WTC11 (cell line): Measurements from ENCODE around the gene OR10A6. TPM values are rescaled to one million over a fixed set of nuclear protein-coding genes. Genes with fewer than 3 reads are reported as not detected.

Experiments
- ATAC-seq: fragments of 200-7000 bp; cut with Tn5 transposase; 2 replicates; pipeline ENCODE4 v1.10.0; 2021; ENCODE audit warnings: mild to moderate bottlenecking, moderate library complexity
- CTCF ChIA-PET: fragments of 300-600 bp; sonication (Branson Sonifier 250); formaldehyde crosslinking; loops from one replicate; lab custom pipeline; 2021; ENCODE audit warnings: antibody characterized with exemption; lab: Charles Lee
- POLR2A ChIA-PET: fragments of 350-600 bp; sonication (Branson Sonifier 250); formaldehyde crosslinking; loops from one replicate; lab custom pipeline; 2021; ENCODE audit warnings: antibody characterized with exemption; lab: Charles Lee
- DNase-seq: peaks from one replicate; pipeline ENCODE4 v3.0.0; 2021; ENCODE audit warnings: low spot score
- H3K27ac Mint-ChIP-seq: 2 replicates; pipeline ENCODE4 v1.8.0; 2021; ENCODE audit warnings: mixed read lengths
- H3K27me3 Mint-ChIP-seq: 2 replicates; pipeline ENCODE4 v1.8.0; 2021; ENCODE audit warnings: low read depth, mild to moderate bottlenecking, moderate library complexity, mixed read lengths
- H3K36me3 Mint-ChIP-seq: 2 replicates; pipeline ENCODE4 v1.8.0; 2021; ENCODE audit warnings: mixed read lengths
- H3K4me1 Mint-ChIP-seq: 2 replicates; pipeline ENCODE4 v1.8.0; 2022; ENCODE audit warnings: mixed read lengths
- H3K4me3 Mint-ChIP-seq: 2 replicates; pipeline ENCODE4 v1.8.0; 2021; ENCODE audit warnings: mild to moderate bottlenecking, moderate library complexity, mixed read lengths
- H3K9me3 Mint-ChIP-seq: 2 replicates; pipeline ENCODE4 v1.8.0; 2021; ENCODE audit warnings: mixed read lengths
- ATF6 ChIP-seq: sonication (generic); formaldehyde crosslinking; IDR thresholded peaks from 2 replicates; pipeline ENCODE4 v1.8.1; 2023; ENCODE audit warnings: mild to moderate bottlenecking, missing genetic modification reagents
- ELF4 ChIP-seq: sonication (generic); formaldehyde crosslinking; IDR thresholded peaks from 2 replicates; pipeline ENCODE4 v1.8.1; 2022; ENCODE audit warnings: low read depth, mild to moderate bottlenecking, moderate library complexity, missing genetic modification reagents
- GABPB1 ChIP-seq: sonication (generic); formaldehyde crosslinking; IDR thresholded peaks from 2 replicates; pipeline ENCODE4 v1.8.1; 2023; ENCODE audit warnings: mild to moderate bottlenecking, missing genetic modification reagents
- KAT7 ChIP-seq: sonication (generic); formaldehyde crosslinking; IDR thresholded peaks from 2 replicates; pipeline ENCODE4 v1.8.1; 2023; ENCODE audit warnings: missing genetic modification reagents, mild to moderate bottlenecking, borderline replicate concordance
- NR2C2 ChIP-seq: sonication (generic); formaldehyde crosslinking; IDR thresholded peaks from 2 replicates; pipeline ENCODE4 v1.8.0; 2022; ENCODE audit warnings: mild to moderate bottlenecking, missing genetic modification reagents
- TP53 ChIP-seq: sonication (generic); formaldehyde crosslinking; IDR thresholded peaks from 2 replicates; pipeline ENCODE4 v1.8.1; 2023; ENCODE audit warnings: mild to moderate bottlenecking, missing genetic modification reagents
- ZBTB21 ChIP-seq: sonication (generic); formaldehyde crosslinking; IDR thresholded peaks from 2 replicates; pipeline ENCODE4 v1.8.1; 2023; ENCODE audit warnings: mild to moderate bottlenecking, missing genetic modification reagents, borderline replicate concordance
- total RNA-seq: library from RNA; stranded (reverse); gene quantifications from 3 replicates; pipeline ENCODE4 v1.2.3, GENCODE V29; 2021
- TF ChIP-seq, protein P1 (sequence below): sonication (generic); formaldehyde crosslinking; IDR thresholded peaks from 2 replicates; pipeline ENCODE4 v1.8.0; 2023; ENCODE audit warnings: missing genetic modification reagents, mild to moderate bottlenecking, borderline replicate concordance
- TF ChIP-seq, protein P2 (sequence below): fragments of 250-450 bp; sonication (Bioruptor Pico); IDR thresholded peaks from 2 replicates; pipeline ENCODE4 v1.9.0; 2021; ENCODE audit warnings: mild to moderate bottlenecking
- TF ChIP-seq, protein P3 (sequence below): sonication (generic); formaldehyde crosslinking; IDR thresholded peaks from 2 replicates; pipeline ENCODE4 v1.8.0; 2022; ENCODE audit warnings: mild to moderate bottlenecking, missing genetic modification reagents
- TF ChIP-seq, protein P4 (sequence below): sonication (generic); formaldehyde crosslinking; IDR thresholded peaks from 2 replicates; pipeline ENCODE4 v1.8.0; 2023; ENCODE audit warnings: missing genetic modification reagents

OR10A6 gene
- total RNA-seq, 1 experiment from 2014 or later = not detected

- TF ChIP-seq, protein P1, sequence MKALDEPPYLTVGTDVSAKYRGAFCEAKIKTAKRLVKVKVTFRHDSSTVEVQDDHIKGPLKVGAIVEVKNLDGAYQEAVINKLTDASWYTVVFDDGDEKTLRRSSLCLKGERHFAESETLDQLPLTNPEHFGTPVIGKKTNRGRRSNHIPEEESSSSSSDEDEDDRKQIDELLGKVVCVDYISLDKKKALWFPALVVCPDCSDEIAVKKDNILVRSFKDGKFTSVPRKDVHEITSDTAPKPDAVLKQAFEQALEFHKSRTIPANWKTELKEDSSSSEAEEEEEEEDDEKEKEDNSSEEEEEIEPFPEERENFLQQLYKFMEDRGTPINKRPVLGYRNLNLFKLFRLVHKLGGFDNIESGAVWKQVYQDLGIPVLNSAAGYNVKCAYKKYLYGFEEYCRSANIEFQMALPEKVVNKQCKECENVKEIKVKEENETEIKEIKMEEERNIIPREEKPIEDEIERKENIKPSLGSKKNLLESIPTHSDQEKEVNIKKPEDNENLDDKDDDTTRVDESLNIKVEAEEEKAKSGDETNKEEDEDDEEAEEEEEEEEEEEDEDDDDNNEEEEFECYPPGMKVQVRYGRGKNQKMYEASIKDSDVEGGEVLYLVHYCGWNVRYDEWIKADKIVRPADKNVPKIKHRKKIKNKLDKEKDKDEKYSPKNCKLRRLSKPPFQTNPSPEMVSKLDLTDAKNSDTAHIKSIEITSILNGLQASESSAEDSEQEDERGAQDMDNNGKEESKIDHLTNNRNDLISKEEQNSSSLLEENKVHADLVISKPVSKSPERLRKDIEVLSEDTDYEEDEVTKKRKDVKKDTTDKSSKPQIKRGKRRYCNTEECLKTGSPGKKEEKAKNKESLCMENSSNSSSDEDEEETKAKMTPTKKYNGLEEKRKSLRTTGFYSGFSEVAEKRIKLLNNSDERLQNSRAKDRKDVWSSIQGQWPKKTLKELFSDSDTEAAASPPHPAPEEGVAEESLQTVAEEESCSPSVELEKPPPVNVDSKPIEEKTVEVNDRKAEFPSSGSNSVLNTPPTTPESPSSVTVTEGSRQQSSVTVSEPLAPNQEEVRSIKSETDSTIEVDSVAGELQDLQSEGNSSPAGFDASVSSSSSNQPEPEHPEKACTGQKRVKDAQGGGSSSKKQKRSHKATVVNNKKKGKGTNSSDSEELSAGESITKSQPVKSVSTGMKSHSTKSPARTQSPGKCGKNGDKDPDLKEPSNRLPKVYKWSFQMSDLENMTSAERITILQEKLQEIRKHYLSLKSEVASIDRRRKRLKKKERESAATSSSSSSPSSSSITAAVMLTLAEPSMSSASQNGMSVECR (CRISPR knock-in tag) = no peak
- TF ChIP-seq ZBTB21 (CRISPR knock-in tag) = no peak
- TF ChIP-seq, protein P2, sequence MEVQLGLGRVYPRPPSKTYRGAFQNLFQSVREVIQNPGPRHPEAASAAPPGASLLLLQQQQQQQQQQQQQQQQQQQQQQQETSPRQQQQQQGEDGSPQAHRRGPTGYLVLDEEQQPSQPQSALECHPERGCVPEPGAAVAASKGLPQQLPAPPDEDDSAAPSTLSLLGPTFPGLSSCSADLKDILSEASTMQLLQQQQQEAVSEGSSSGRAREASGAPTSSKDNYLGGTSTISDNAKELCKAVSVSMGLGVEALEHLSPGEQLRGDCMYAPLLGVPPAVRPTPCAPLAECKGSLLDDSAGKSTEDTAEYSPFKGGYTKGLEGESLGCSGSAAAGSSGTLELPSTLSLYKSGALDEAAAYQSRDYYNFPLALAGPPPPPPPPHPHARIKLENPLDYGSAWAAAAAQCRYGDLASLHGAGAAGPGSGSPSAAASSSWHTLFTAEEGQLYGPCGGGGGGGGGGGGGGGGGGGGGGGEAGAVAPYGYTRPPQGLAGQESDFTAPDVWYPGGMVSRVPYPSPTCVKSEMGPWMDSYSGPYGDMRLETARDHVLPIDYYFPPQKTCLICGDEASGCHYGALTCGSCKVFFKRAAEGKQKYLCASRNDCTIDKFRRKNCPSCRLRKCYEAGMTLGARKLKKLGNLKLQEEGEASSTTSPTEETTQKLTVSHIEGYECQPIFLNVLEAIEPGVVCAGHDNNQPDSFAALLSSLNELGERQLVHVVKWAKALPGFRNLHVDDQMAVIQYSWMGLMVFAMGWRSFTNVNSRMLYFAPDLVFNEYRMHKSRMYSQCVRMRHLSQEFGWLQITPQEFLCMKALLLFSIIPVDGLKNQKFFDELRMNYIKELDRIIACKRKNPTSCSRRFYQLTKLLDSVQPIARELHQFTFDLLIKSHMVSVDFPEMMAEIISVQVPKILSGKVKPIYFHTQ (CRISPR knock-in tag) = no peak
- no peak for TF ChIP-seq KAT7 (CRISPR knock-in tag)
- TF ChIP-seq, all 79 proteins: peak for 0
Measured at GRCh38 chr11:7964261-7964660, 33.2 kb upstream of the OR10A6 start (continued).

DNA sequence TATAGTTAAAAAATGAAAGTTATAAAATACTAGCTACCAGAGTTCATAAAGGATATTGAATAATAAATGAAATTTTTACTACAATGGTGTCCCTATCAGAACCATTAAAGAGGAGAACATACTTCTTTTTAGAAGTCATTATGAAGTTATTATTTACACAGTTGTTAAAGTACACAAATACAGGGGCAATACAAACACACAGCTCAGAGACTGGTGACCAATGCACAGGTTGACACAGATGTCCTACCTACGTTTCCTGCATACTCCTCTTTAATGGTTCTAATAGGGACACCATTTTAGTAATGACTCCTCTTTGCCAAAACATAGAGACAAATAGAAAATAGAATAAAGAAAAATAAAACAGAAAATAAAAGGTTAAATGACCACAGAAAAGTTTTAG, 24.1 kb upstream of the OR10A6 start:
- ChIA-PET CTCF (interaction anchor here (0.7 kb wide), 1 partner anchor 30 kb away, joined by 3 read pairs; no protein-coding TSS in a partner anchor), POLR2A (interaction anchor here (0.7 kb wide), 1 partner anchor 9 kb away, joined by 3 read pairs; no protein-coding TSS in a partner anchor)
- Mint-ChIP-seq H3K27me3 (no peaks in the 10 kb centered on the region), H3K9me3 (peaks cover 10% of the 10 kb centered on the region), H3K27ac (no peak overlapping the region), H3K36me3 (no peaks in the 10 kb centered on the region), H3K4me3 (no peak overlapping the region)
- DNase-seq (no peak), ATAC-seq (no peak)
- TF ChIP-seq, protein P3, sequence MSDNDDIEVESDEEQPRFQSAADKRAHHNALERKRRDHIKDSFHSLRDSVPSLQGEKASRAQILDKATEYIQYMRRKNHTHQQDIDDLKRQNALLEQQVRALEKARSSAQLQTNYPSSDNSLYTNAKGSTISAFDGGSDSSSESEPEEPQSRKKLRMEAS = no peak
- TF ChIP-seq, protein P4, sequence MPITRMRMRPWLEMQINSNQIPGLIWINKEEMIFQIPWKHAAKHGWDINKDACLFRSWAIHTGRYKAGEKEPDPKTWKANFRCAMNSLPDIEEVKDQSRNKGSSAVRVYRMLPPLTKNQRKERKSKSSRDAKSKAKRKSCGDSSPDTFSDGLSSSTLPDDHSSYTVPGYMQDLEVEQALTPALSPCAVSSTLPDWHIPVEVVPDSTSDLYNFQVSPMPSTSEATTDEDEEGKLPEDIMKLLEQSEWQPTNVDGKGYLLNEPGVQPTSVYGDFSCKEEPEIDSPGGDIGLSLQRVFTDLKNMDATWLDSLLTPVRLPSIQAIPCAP (CRISPR knock-in tag) = no peak
- TF ChIP-seq TP53 (CRISPR knock-in tag) = no peak
- no peak for TF ChIP-seq ATF6 (CRISPR knock-in tag)
- TF ChIP-seq GABPB1 (CRISPR knock-in tag) = no peak
- TF ChIP-seq NR2C2 (CRISPR knock-in tag) = no peak
- TF ChIP-seq, all 79 proteins: peak for 0
- H3K4me1 Mint-ChIP-seq = no peaks in the 10 kb centered on the region

- ChIA-PET POLR2A (no interaction called here), CTCF (no interaction called here)
- H3K27ac Mint-ChIP-seq = no peak overlapping the region
Measured at GRCh38 chr11:7949934-7950333, 18.9 kb upstream of the OR10A6 start.

More at GRCh38 chr11:7949934-7950333, 18.9 kb upstream of the OR10A6 start:
- Mint-ChIP-seq H3K36me3 (no peaks in the 10 kb centered on the region), H3K27me3 (peaks cover 16% of the 10 kb centered on the region), H3K4me3 (no peak overlapping the region), H3K4me1 (no peaks in the 10 kb centered on the region), H3K9me3 (peaks cover 5% of the 10 kb centered on the region; the same call in 1 of the 2 replicates)
- ATAC-seq = no peak
- TF ChIP-seq ELF4 (CRISPR knock-in tag) = no peak
- DNase-seq = no peak
